Measurements from ENCODE around the gene FAM222A.

Gene FAM222A

GRCh38 chr12:109817627-109818231 lies 104.1 kb downstream of the FAM222A start:
- no peak overlapping the region for H3K4me3 ChIP-seq (ENCODE audit: low read length)
- no peaks in the 10 kb centered on the region for H3K4me1 ChIP-seq (ENCODE audit: insufficient read depth, low read length)
- H3K27me3 ChIP-seq (ENCODE audit: insufficient read depth, low read length) = no peaks in the 10 kb centered on the region
- peaks cover 9% of the 10 kb centered on the region; the same call in 1 of the 2 replicates for H3K36me3 ChIP-seq (ENCODE audit: insufficient read depth, low read length)
- no peak overlapping the region for H3K9ac ChIP-seq (ENCODE audit: low read depth, low read length)
- H3K9me3 ChIP-seq (ENCODE audit: insufficient read depth, low read depth, low read length) = 0 out of 2 replicates have a peak, but pooled peaks cover 2% of the 10 kb centered on the region
- no peak overlapping the region for H3K27ac ChIP-seq (ENCODE audit: low read depth, low read length)
- 91% methylated on average over 7 of the region's 8 CpGs for WGBS

- Histone ChIP-seq H3K9me3 (ENCODE audit: insufficient read depth, low read depth, low read length) (0 out of 2 replicates have a peak, but pooled peaks cover 2% of the 10 kb centered on the region), H3K36me3 (ENCODE audit: insufficient read depth, low read length) (peaks cover 9% of the 10 kb centered on the region; the same call in 1 of the 2 replicates), H3K9ac (ENCODE audit: low read depth, low read length) (no peak overlapping the region), H3K27me3 (ENCODE audit: insufficient read depth, low read length) (no peaks in the 10 kb centered on the region), H3K4me1 (ENCODE audit: insufficient read depth, low read length) (no peaks in the 10 kb centered on the region), H3K27ac (ENCODE audit: low read depth, low read length) (no peak overlapping the region), H3K4me3 (ENCODE audit: low read length) (no peak overlapping the region)
- WGBS = 89% methylated on average over 8 of the region's 9 CpGs
These were observed 104.6 kb downstream of the FAM222A start for GRCh38 chr12:109818253-109818652.

- Histone ChIP-seq H3K9ac (ENCODE audit: low read depth, low read length) (no peak overlapping the region), H3K27me3 (ENCODE audit: insufficient read depth, low read length) (no peaks in the 10 kb centered on the region), H3K9me3 (ENCODE audit: insufficient read depth, low read depth, low read length) (0 out of 2 replicates have a peak, but pooled peaks cover 2% of the 10 kb centered on the region), H3K4me1 (ENCODE audit: insufficient read depth, low read length) (no peaks in the 10 kb centered on the region), H3K36me3 (ENCODE audit: insufficient read depth, low read length) (peaks cover 3% of the 10 kb centered on the region; the same call in 1 of the 2 replicates), H3K4me3 (ENCODE audit: low read length) (no peak overlapping the region), H3K27ac (ENCODE audit: low read depth, low read length) (no peak overlapping the region)
- WGBS = 84% methylated on average over 10 of the region's 10 CpGs
These were observed 105.4 kb downstream of the FAM222A start for GRCh38 chr12:109818905-109819500.

Measured in HUES64 (cell line).